Ishikawa (cell line): Measurements from ENCODE around the gene PATE2.

ENCODE experiments used
- CEBPB ChIP-seq: IDR thresholded peaks from 2 replicates; pipeline ENCODE4 v1.6.1; 2012
- CREB1 ChIP-seq: IDR thresholded peaks from 2 replicates; pipeline ENCODE4 v1.6.1; 2012; ENCODE audit warnings: low read depth
- EGR1 ChIP-seq: IDR thresholded peaks from 2 replicates; pipeline ENCODE4 v1.6.1; 2012
- EP300 ChIP-seq: IDR thresholded peaks from 2 replicates; pipeline ENCODE4 v1.6.1; 2012; ENCODE audit warnings: borderline replicate concordance
- FOXM1 ChIP-seq: IDR thresholded peaks from 2 replicates; pipeline ENCODE4 v1.6.1; 2012; ENCODE audit warnings: low read depth, borderline replicate concordance
- MAX ChIP-seq: IDR thresholded peaks from 2 replicates; pipeline ENCODE4 v1.6.1; 2012
- NFIC ChIP-seq: IDR thresholded peaks from 2 replicates; pipeline ENCODE4 v1.6.1; 2012
- RAD21 ChIP-seq: IDR thresholded peaks from 2 replicates; pipeline ENCODE4 v1.6.1; 2012; ENCODE audit warnings: low read depth
- REST ChIP-seq: IDR thresholded peaks from 2 replicates; pipeline ENCODE4 v1.6.1; 2012; ENCODE audit warnings: low read depth, mild to moderate bottlenecking
- TAF1 ChIP-seq: IDR thresholded peaks from 2 replicates; pipeline ENCODE4 v1.6.1; 2012; ENCODE audit warnings: low read depth, mild to moderate bottlenecking
- TCF12 ChIP-seq: IDR thresholded peaks from 2 replicates; pipeline ENCODE4 v1.6.1; 2012; ENCODE audit warnings: low read depth
- TEAD4 ChIP-seq: IDR thresholded peaks from 2 replicates; pipeline ENCODE4 v1.6.1; 2012
- USF1 ChIP-seq: IDR thresholded peaks from 2 replicates; pipeline ENCODE4 v1.6.1; 2012
- YY1 ChIP-seq: IDR thresholded peaks from 2 replicates; pipeline ENCODE4 v1.6.1; 2012; ENCODE audit warnings: low read depth
- ZBTB7A ChIP-seq: IDR thresholded peaks from 2 replicates; pipeline ENCODE4 v1.6.1; 2012; ENCODE audit warnings: low read depth

The PATE2 gene

GRCh38 chr11:125790825-125791224 is 12.2 kb upstream of the PATE2 start:
- TF ChIP-seq FOXM1 (no peak), EP300 (no peak), MAX (no peak), TAF1 (no peak), TCF12 (no peak)

GRCh38 chr11:125787827-125788226 is 9.2 kb upstream of the PATE2 start, which contains the start of gene PATE3:
TSS of gene PATE3 (plus strand) at chr11:125788127. CDS start at chr11:125788152, 25 bp downstream.
- TF ChIP-seq MAX = no peak
- no peak for TF ChIP-seq EP300

GRCh38 chr11:125784678-125785077 is 6.0 kb upstream of the PATE2 start:
- TF ChIP-seq YY1 (no peak), FOXM1 (no peak), EP300 (no peak), CEBPB (no peak), RAD21 (no peak), ZBTB7A (no peak), TAF1 (no peak), TCF12 (no peak), TEAD4 (no peak)

GRCh38 chr11:125777309-125777708 is 1.3 kb downstream of the PATE2 start:
- TF ChIP-seq TAF1 (no peak), RAD21 (no peak), FOXM1 (no peak), EGR1 (no peak)

- TF ChIP-seq REST = no peak
- no peak for TF ChIP-seq EP300
Measured at GRCh38 chr11:125773516-125773915, 5.1 kb downstream of the PATE2 start.

- no peak for TF ChIP-seq USF1
- no peak for TF ChIP-seq TAF1
- TF ChIP-seq CREB1 = no peak
- TF ChIP-seq EP300 = no peak
- no peak for TF ChIP-seq CEBPB
- TF ChIP-seq YY1 = no peak
- TF ChIP-seq TEAD4 = no peak
- TF ChIP-seq FOXM1 = no peak
- TF ChIP-seq TCF12 = no peak
- no peak for TF ChIP-seq RAD21
- TF ChIP-seq MAX = no peak
- TF ChIP-seq ZBTB7A = no peak
- no peak for TF ChIP-seq EGR1
- no peak for TF ChIP-seq REST
- no peak for TF ChIP-seq NFIC
Measured at GRCh38 chr11:125772834-125773505, 5.7 kb downstream of the PATE2 start.

- TF ChIP-seq EGR1 (no peak), MAX (no peak), REST (no peak), TAF1 (no peak), CREB1 (no peak), YY1 (no peak), USF1 (no peak), ZBTB7A (no peak), EP300 (no peak), FOXM1 (no peak), RAD21 (no peak), TCF12 (no peak), TEAD4 (no peak), NFIC (no peak), CEBPB (no peak)
Measured at GRCh38 chr11:125770583-125770982, 8.0 kb downstream of the PATE2 start.
